ENCODE data around the gene DNMT1.

DNMT1 gene

DNA sequence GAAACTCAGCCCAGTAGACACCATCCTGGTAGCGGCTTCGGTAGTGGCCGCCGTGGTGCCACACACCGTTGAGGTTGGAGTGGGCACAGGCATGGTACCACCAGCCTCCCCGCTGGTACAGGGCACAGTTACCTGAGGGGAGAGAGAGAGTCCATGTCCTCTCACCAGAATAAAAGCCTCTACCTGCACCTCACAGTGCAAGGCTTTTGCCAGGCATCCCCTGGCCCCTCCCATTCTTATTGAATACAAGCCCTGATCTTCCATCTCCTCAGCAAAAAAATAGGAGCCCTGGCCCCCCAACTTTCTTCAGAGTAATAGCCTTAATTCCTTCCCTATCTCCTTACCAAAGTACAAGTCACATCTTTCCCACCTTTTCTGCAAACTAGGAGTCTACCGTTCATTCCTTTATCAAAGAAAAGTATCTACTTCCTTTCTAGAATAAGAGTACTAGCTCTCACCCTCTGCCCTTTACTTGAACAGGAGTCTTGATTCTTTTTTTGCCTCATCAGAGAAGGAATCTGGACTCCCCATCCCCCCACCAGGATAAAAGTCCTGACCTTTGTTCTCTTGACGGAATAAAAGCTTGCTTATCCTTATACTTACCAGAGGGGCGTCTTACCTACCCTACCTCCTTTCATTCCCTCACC, 102.0 kb downstream of the DNMT1 start:
- TF ChIP-seq TAF1 (IDR thresholded peaks at IDR 0.05; ENCODE audit: borderline replicate concordance, insufficient read depth, low read length) (no peak), POLR2AphosphoS5 (IDR thresholded peaks at IDR 0.05; ENCODE audit: low read depth, low read length) (no peak), SIN3A (IDR thresholded peaks at IDR 0.05; ENCODE audit: borderline replicate concordance, insufficient read depth, low read length) (no peak), FOXP2 (optimal IDR thresholded peaks at IDR 0.05; ENCODE audit: borderline replicate concordance, extremely low read depth, extremely low read length, insufficient read depth) (no peak)
- TF ChIP-seq, protein P1, sequence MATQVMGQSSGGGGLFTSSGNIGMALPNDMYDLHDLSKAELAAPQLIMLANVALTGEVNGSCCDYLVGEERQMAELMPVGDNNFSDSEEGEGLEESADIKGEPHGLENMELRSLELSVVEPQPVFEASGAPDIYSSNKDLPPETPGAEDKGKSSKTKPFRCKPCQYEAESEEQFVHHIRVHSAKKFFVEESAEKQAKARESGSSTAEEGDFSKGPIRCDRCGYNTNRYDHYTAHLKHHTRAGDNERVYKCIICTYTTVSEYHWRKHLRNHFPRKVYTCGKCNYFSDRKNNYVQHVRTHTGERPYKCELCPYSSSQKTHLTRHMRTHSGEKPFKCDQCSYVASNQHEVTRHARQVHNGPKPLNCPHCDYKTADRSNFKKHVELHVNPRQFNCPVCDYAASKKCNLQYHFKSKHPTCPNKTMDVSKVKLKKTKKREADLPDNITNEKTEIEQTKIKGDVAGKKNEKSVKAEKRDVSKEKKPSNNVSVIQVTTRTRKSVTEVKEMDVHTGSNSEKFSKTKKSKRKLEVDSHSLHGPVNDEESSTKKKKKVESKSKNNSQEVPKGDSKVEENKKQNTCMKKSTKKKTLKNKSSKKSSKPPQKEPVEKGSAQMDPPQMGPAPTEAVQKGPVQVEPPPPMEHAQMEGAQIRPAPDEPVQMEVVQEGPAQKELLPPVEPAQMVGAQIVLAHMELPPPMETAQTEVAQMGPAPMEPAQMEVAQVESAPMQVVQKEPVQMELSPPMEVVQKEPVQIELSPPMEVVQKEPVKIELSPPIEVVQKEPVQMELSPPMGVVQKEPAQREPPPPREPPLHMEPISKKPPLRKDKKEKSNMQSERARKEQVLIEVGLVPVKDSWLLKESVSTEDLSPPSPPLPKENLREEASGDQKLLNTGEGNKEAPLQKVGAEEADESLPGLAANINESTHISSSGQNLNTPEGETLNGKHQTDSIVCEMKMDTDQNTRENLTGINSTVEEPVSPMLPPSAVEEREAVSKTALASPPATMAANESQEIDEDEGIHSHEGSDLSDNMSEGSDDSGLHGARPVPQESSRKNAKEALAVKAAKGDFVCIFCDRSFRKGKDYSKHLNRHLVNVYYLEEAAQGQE (IDR thresholded peaks at IDR 0.05; ENCODE audit: insufficient read depth in 1 of 2, low read depth in 2 of 2, low read length in 2 of 2), result no peak

GRCh38 chr19:10091895-10092641, 102.7 kb downstream of the DNMT1 start:
- no peak for TF ChIP-seq SIN3A (IDR thresholded peaks at IDR 0.05; ENCODE audit: borderline replicate concordance, insufficient read depth, low read length)
- TF ChIP-seq TAF1 (IDR thresholded peaks at IDR 0.05; ENCODE audit: borderline replicate concordance, insufficient read depth, low read length), result no peak
- TF ChIP-seq POLR2AphosphoS5 (IDR thresholded peaks at IDR 0.05; ENCODE audit: low read depth, low read length), result no peak
- TF ChIP-seq, protein P1 (IDR thresholded peaks at IDR 0.05; ENCODE audit: insufficient read depth in 1 of 2, low read depth in 2 of 2, low read length in 2 of 2), result no peak
- no peak for TF ChIP-seq FOXP2 (optimal IDR thresholded peaks at IDR 0.05; ENCODE audit: borderline replicate concordance, extremely low read depth, extremely low read length, insufficient read depth)

DNA sequence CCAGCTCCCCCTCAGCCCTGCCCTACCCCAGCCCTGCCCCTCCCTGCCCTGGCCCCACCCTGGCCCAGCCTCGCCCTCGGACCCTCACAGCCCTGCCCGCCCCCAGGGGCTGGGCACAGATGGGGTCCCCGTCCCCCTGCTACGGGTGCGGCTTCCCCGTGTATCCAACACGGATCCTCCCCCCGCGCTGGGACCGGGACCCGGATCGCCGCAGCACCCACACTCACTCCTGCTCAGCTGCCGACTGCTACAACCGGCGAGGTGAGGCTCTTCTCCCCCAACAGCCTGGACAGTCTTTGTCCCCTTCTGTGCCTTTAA, 103.4 kb downstream of the DNMT1 start:
- TF ChIP-seq FOXP2 (optimal IDR thresholded peaks at IDR 0.05; ENCODE audit: borderline replicate concordance, extremely low read depth, extremely low read length, insufficient read depth), result no peak
- no peak for TF ChIP-seq TAF1 (IDR thresholded peaks at IDR 0.05; ENCODE audit: borderline replicate concordance, insufficient read depth, low read length)
- no peak for TF ChIP-seq POLR2AphosphoS5 (IDR thresholded peaks at IDR 0.05; ENCODE audit: low read depth, low read length)
- TF ChIP-seq, protein P1 (IDR thresholded peaks at IDR 0.05; ENCODE audit: insufficient read depth in 1 of 2, low read depth in 2 of 2, low read length in 2 of 2), result no peak
- TF ChIP-seq SIN3A (IDR thresholded peaks at IDR 0.05; ENCODE audit: borderline replicate concordance, insufficient read depth, low read length), result no peak

- TF ChIP-seq FOXP2 (optimal IDR thresholded peaks at IDR 0.05; ENCODE audit: borderline replicate concordance, extremely low read depth, extremely low read length, insufficient read depth), result no peak
- no peak for TF ChIP-seq POLR2AphosphoS5 (IDR thresholded peaks at IDR 0.05; ENCODE audit: low read depth, low read length)
Measured at GRCh38 chr19:10089801-10090375, 104.9 kb downstream of the DNMT1 start.

- TF ChIP-seq FOXP2 (optimal IDR thresholded peaks at IDR 0.05; ENCODE audit: borderline replicate concordance, extremely low read depth, extremely low read length, insufficient read depth) (no peak), POLR2AphosphoS5 (IDR thresholded peaks at IDR 0.05; ENCODE audit: low read depth, low read length) (no peak)
Measured at GRCh38 chr19:10088949-10089554, 105.7 kb downstream of the DNMT1 start.

All from PFSK-1 (cell line).